GM13976 (cell line): Measurements from ENCODE around the gene PPP1R14C.
A peak's percentile ranks its signal among the peaks of the same experiment; 100 is the strongest.

Experiments
- DNase-seq: peaks from one replicate; pipeline ENCODE4 v3.0.0; 2012; ENCODE audit warnings: low spot score
- CTCF ChIP-seq: IDR thresholded peaks from 2 replicates; pipeline ENCODE4 v1.5.1; 2012; ENCODE audit warnings: borderline replicate concordance, mild to moderate bottlenecking; ENCODE audit not compliant: insufficient read depth; ENCODE audit errors: extremely low read depth, missing control alignments, control extremely low read depth
- in situ Hi-C: fragments of 300-500 bp; cut with MboI; formaldehyde crosslinking; loops from one replicate; pipeline ENCODE4 v1.12.0; 2022; ENCODE audit warnings: low sequenced_read_pairs, mixed read lengths, inconsistent platforms; ENCODE audit not compliant: unreplicated experiment

The PPP1R14C gene

GRCh38 chr6:150142670-150143515, at the start of gene PPP1R14C:
Gene PPP1R14C (plus strand): TSS chr6:150143044. CDS start chr6:150143193, 149 bp downstream.
- TF ChIP-seq CTCF, result no peak
- DNase-seq, result peak; percentile 54
- in situ Hi-C loops, result no loop called here

GRCh38 chr6:150093397-150093796, 49.4 kb upstream of the PPP1R14C start:
- DNase-seq, result no peak
- no peak for TF ChIP-seq CTCF
- in situ Hi-C loops, result no loop called here

GRCh38 chr6:150098155-150098554, 44.7 kb upstream of the PPP1R14C start:
- TF ChIP-seq CTCF, result no peak
- no peak for DNase-seq
- in situ Hi-C loops, result no loop called here

GRCh38 chr6:150099546-150099945, 43.3 kb upstream of the PPP1R14C start:
- no peak for DNase-seq
- in situ Hi-C loops, result no loop called here
- TF ChIP-seq CTCF, result no peak

- in situ Hi-C loops, result no loop called here
- no peak for TF ChIP-seq CTCF
- DNase-seq, result no peak
Observed at GRCh38 chr6:150099953-150100352, 42.9 kb upstream of the PPP1R14C start.

- no peak for DNase-seq
- no peak for TF ChIP-seq CTCF
- in situ Hi-C loops, result no loop called here
Observed at GRCh38 chr6:150100745-150101144, 42.1 kb upstream of the PPP1R14C start.
